HG03025 (cell line): ENCODE results near the gene GPATCH4.
"Not testable (repeated sequence)": the region's sequence is repeated elsewhere in the genome, so short reads cannot be mapped to it uniquely, and the experiment has no call there.

Source experiments
- ATAC-seq: cut with Tn5 transposase; IDR thresholded peaks from one replicate; pipeline ENCODE4 v1.9.1; 2021; ENCODE audit warnings: mild to moderate bottlenecking, moderate library complexity; ENCODE audit not compliant: unreplicated experiment, low FRiP score

Gene GPATCH4

DNA sequence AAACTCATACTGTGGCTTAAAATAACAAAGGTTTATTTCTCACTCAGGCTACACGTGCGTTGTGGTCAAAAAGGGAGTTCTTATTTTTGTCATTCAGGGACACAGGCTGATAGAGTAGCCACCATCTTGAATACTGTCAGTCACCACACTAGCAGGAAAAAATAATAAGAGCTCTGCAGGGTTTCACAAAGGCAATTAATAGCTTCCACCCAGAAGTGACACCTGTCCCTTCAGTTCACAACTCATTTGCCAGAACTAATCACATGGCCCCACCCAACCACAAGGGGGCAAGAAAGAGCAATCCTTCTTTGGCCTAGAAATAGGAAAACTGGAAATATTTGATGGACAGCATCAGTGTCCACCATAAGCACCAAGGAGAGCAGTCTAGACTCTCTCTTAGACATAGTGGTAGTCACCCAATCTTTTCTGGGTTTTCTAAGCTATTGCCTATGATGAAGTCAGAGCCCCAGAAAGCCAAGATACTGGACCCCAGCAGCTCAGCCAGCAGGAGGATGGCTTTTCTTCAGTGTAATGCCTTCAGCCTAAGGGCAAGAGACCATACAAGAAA is 26.1 kb upstream of the GPATCH4 start:
- ATAC-seq, result no peak

- no peak for ATAC-seq
These were observed 24.8 kb upstream of the GPATCH4 start for GRCh38 chr1:156626079-156626438.

DNA sequence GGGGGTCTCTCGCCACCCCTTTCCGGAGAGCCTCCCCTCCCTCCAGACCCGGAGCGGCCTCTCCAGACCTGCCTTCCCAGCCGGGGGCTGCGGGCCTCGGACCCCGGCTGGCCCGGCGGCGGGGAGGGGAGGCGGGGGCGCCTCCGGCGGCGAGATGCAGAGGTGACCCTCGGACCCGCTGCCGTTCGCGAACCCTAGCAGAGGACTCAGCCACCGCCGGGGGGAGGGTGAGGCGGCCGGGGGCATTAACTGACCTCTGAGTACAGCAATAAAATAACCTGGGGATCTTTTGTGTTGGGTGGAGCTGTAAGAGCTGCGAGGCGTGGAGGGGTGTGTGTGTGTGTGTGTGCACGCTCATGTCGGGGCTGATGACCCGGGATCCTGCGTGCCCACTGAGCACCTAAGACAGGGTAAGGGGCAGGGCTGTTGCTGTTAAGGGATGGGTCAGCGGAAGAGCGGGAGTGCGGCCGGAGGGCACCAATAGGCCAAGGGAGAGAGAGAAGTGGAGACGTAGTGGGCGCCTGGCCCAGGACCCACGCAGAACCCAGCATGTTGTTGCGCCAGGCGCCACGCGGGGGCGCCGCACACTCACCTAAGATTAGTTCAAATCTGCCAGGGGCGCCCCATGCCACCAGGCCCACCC is 24.3 kb upstream of the GPATCH4 start:
- ATAC-seq, result no peak

DNA sequence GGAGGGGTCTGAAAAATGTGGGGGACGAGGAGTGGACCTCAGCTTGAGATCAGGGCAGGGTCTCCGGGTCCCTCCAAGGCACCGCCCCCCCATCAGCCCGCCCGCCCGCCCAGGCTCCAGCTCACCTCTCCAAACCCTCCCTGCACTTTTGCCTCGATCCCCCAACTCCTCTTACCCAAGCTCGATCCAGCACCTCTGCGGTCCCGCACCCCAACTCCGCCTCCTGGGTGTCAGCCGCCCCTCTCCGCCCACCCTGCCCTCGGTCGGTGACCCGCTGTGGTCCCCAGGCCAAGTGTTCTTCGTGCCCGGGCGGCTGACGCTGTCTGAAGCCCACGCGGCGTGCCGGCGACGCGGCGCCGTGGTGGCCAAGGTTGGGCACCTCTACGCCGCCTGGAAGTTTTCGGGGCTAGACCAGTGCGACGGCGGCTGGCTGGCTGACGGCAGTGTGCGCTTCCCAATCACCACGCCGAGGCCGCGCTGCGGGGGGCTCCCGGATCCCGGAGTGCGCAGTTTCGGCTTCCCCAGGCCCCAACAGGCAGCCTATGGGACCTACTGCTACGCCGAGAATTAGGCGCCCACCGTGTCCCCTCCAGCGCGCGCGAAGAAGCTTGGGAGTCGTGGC is 23.6 kb upstream of the GPATCH4 start:
- ATAC-seq, result no peak

DNA sequence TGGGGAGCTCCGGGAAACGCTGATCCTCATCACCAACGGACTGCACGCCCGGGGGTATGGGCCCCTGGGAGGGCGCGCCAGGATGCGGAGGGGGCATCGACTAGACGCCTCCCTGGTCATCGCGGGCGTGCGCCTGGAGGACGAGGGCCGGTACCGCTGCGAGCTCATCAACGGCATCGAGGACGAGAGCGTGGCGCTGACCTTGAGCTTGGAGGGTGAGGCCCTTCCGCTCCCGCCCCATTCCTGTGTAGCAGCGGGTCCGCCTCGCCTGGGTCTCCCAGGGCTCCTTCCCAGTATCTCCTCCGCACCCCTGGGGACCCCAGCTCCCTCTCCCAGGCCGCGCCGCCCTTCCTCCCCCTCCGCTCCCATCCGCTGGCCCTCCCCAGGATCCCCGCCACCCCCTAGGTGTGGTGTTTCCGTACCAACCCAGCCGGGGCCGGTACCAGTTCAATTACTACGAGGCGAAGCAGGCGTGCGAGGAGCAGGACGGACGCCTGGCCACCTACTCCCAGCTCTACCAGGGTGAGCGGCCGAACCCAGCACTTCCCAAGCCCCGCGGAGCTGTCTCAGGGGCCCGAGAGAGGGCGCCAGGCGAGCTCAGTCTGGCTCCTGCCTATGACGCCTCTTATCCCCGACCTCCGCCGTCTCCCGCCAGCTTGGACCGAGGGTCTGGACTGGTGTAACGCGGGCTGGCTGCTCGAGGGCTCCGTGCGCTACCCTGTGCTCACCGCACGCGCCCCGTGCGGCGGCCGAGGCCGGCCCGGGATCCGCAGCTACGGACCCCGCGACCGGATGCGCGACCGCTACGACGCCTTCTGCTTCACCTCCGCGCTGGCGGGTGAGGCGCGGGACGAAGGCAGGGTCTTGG is 22.9 kb upstream of the GPATCH4 start:
- ATAC-seq, result no peak

- ATAC-seq, result no peak
These were observed 21.5 kb upstream of the GPATCH4 start for GRCh38 chr1:156622581-156623297.

- no peak for ATAC-seq
These were observed 18.3 kb upstream of the GPATCH4 start for GRCh38 chr1:156619582-156619955.

DNA sequence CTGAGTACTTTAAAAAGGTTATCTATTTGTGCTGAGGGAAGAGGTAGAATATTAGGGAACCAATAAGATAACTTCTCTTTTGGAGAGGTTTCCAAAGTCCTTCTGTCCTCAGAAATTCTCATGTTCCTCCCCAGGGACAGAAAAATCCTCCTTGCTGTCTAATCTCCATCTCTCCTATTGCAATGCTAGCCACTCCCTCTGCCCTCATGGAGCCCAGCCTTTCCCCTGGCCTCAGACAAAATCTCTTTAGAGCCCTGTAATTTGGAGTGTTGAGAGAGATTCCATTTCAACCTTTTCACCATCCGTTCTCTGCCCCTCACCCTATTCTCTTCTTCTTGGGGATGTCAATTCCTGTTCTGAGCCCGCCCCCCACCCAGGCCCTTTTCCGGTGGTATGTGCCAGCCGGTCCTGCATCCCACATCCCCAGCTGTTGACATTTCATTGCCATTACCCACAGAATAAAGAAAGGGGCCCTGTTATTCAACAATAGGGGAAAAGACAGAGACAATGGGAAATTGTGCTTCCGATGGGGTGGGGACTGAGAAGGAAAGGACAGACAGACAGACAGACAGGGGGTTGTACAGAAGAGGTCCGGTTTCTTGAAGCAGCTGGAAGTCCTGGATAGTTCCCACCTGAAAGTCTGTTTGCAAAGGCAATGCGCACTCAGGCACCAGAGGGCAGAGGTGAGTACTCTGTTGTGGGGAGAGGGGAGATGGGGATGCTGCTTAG is 17.7 kb upstream of the GPATCH4 start, which contains the start of gene HAPLN2:
TSS of gene HAPLN2 (plus strand) at position 563 of the 729 bp plus-strand sequence. CDS start 4,076 bp downstream, outside the sequence.
- ATAC-seq, result no peak

- no peak for ATAC-seq
These were observed 15.2 kb upstream of the GPATCH4 start for GRCh38 chr1:156616463-156616862.

DNA sequence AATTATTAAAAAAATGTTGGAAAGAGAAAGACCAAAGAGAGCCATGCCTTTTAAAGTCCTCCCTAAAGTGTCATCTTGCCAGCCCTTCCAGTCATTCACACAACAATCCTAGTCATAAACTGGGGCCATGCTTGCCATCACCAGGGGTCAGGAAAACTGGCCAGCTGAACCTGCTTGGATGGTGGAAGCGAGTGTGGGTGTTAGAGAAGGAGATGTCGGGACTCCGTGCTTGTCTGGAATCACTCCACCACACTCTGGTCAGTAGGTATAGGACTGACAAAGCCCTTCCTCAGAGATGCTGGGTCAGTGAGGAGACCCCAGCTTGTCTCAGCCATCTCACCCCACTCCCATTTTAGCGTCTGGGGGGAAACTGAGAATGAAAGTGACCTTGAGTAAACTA is 14.7 kb upstream of the GPATCH4 start:
- ATAC-seq, result no peak

DNA sequence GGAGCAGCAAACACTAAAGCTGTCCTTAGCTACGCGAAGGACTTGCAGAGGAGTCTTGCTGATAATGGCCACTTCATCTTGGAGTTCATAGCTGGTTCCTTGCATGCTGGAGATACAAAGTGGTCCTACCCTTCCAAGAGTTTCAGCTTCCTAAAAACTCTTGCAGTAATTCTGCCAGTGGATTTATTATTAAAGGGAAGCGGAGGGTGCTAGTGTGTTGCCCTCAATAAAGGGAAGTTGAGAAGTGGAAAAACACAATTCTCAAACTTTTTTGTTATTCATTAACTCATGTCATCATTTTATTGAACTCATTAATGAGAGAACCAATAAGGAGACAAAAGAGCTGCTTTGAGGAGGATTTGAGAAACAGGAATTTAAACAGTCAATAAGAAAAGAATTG is 11.4 kb upstream of the GPATCH4 start:
- no peak for ATAC-seq

DNA sequence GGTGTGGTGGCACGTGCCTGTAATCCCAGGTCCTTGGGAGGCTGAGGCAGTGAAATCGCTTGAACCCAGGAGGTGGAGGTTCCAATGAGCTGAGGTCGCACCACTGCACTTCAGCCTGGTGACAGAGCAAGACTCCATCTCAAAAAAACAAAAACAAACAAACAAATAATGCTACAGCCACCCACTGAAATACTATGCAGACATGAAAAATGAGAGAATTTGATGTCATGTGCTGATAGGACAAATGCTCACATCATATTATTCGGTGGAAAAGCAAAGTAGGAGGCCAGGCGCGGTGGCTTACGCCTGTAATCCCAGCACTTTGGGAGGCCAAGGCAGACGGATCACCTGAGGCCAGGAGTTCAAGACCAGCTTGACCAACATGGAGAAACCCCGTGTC is 8.8 kb upstream of the GPATCH4 start:
- not testable (repeated sequence) for ATAC-seq

DNA sequence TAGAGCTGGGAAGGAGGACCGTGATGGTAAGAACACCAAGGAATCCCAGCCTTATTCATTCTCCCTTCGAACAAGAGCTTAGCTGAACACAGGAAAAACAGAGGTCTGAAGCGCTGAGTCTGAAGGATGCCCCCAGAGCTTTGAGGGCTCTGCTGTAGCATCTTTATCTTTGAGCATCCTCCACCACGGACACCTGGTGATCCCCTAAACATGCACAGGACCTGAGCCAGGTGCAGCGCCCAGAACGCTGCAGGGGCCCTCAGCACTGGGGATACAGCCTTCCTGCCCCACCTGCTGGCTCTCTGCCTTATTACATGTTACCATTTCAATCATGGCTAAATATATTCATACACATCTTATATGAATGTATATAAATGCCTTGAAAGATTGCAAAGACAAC is 7.7 kb upstream of the GPATCH4 start:
- ATAC-seq, result no peak

DNA sequence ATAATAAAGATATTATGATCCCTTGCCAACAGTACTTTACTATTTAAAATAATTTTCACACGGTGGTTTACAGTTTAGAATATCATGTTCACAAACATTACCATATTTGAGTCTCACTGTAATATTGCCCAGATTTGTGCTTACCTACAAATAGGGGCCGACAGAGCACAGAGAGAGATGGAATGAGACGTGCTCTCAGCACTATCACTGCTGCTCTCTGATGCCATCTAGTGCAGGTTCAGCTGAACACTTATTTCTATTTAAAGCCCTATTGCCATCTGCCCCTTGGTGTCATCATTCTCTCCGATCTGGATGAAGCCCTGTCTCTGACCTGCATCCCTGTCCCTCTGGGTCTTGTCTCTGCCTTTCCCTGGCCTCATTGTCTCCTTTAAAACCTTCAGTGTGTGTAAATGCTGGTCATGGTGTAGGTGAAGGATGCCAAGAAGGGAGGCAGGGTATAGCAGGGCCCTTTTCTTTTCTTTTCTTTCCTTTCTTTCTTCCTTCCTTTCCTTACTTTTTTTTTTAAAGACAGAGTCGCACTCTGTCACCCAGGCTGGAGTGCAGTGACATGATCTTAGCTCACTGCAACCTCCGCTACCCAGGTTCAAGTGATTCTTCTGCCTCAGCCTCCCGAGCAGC is 6.9 kb upstream of the GPATCH4 start:
- ATAC-seq, result no peak

GRCh38 chr1:156607344-156607743 is 6.1 kb upstream of the GPATCH4 start:
- not testable (repeated sequence) for ATAC-seq

DNA sequence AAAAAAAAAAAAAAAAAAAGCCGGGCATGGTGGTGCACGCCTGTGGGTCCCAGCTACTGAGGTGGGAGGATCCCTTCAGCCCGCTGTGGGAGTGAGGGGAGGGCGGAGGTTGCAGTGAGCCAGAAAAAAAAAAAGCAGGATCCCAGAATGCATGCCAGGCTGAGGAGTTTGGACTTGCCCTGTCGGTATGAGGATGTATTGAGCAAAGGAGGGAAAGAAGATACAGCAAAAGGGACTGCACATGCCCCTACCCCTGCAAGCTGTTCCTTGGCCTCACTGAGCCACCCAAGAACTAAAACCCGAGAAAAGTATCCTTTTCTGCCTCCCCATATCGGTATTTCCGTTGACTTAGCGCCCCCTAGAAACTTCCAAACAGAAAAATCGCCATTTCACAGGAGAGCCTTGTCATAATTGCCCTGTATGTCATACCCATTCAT is 1.3 kb upstream of the GPATCH4 start:
- ATAC-seq, result no peak

- no peak for ATAC-seq
These were observed 613 bp upstream of the GPATCH4 start for GRCh38 chr1:156601892-156602291.

DNA sequence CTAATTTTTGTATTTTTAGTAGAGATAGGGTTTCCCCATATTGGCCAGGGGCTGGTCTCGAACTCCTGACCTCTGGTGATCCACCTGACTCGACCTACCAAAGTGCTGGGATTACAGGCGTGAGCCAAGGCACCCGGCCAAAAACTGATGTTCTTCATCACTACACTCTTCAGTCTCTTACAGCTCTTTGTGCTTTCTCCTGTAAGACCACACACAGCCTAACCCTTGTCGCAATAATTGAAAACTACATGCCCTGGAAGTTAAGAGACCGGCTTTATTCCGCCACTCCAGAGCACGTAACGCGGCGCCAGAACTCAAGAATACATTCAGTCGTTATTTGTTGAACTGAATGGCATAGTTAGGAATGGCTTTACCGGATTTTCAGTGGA is 552 bp downstream of the GPATCH4 start:
- ATAC-seq, result no peak

DNA sequence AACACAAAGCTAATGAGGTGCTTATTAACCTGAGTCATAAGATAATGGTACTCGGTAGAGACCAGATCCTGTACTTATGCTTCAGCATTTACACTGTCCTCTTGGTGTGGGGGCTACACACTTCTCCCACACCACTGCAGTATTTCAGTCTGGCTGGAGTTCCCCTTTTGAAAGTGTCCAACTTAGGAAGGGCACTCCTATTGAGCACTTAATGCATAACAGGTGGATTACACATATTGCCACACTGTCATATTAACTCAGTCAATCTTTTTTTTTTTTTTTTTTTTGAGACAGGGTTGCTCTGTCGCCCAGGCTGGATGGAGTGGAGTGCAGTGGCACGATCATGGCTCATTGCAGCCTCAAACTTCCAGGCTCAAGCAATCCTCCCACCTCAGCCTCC is 1.5 kb downstream of the GPATCH4 start:
- ATAC-seq, result no peak
